Measurements from ENCODE around the gene USP10.

USP10 gene

DNA sequence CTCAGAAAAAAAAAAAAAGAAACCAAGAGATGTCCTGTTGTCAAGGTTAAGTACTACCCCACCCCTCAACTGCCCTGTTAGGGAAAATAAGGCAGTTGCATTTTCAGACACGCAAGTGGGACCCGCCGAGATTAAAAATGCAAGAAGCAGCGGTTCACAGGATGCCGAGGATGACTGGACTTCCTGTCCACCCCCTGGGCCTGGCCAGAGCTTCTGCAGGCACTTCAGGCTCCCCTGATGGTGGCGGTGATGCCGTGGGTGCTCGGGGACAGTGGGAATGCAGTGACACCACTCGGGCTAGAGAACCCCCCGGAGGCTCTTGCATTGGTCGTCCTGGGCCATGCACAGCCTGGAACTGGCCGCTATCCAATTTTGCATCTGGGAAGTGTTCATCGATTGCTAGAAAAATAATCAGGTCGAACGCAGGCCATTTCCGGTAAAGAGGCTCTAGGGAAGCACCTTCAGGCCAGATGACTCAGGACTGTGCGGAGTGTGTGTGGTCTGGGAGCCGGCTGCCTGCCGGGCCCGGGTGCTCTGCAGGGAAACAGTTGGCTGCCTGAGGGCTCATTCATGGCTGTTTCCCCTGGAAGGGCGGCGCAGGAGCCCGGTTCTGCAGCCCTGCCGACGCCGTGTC, 106.6 kb downstream of the USP10 start:
- DNase-seq (ENCODE audit: low spot score): peak; percentile 93

DNA sequence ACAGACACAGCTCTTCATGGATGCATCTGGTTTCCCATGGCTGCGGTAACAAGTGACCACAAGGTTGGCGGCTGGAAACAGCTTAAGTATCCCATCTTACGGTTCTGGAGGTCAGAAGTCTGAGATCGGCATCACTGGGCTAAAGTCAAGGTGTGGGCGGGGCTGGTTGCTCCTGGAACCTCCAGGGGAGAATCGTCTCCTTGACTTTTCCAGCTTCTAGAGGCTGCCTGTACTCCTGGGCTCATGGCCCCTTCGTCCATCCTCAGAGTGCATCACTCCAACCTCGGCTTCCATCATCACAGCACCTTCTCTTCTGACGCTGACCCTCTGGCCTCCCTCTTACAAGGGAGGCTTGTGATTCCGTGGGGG, 107.1 kb downstream of the USP10 start:
- DNase-seq (ENCODE audit: low spot score): no peak

DNA sequence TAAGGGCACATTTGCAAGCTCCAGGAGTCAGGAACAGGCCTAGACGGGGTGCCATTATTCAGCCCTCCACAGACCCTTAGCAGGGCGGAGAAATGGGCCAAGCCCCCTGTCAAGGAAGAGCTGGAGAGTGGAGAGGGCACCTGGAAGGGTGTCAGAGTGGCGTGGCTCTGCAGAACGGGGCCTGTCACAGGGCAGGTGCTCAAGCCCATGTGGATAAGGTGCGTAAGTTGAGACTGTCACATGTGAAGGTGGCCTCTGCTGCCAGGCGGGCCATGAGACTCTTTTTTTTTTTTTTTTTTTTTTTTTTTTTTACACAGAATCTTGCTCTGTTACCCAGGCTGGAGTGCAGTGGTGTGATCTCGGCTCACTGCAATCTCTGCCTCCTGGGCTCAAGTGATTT, 108.0 kb downstream of the USP10 start:
- no peak for DNase-seq (ENCODE audit: low spot score)

DNA sequence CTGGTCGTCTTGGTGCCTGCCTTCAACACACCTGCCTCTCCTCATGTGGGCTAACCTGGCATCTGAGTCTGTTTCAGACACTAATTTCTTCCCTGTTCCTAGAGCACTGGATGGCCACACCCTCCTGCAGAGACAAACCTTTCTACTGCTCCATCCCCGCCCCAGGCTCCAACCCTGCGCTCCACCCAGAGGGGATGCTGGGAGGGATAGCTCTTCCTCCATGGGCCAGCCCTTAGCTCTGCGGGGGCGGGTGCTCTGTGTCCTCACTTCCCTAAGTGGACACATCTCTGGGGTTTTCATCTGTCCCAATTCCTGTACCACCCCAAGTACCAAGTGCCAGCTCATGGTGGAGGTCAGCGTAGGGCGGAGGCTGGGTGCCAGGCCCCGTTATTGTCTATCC, 109.0 kb downstream of the USP10 start:
- no peak for DNase-seq (ENCODE audit: low spot score)

DNA sequence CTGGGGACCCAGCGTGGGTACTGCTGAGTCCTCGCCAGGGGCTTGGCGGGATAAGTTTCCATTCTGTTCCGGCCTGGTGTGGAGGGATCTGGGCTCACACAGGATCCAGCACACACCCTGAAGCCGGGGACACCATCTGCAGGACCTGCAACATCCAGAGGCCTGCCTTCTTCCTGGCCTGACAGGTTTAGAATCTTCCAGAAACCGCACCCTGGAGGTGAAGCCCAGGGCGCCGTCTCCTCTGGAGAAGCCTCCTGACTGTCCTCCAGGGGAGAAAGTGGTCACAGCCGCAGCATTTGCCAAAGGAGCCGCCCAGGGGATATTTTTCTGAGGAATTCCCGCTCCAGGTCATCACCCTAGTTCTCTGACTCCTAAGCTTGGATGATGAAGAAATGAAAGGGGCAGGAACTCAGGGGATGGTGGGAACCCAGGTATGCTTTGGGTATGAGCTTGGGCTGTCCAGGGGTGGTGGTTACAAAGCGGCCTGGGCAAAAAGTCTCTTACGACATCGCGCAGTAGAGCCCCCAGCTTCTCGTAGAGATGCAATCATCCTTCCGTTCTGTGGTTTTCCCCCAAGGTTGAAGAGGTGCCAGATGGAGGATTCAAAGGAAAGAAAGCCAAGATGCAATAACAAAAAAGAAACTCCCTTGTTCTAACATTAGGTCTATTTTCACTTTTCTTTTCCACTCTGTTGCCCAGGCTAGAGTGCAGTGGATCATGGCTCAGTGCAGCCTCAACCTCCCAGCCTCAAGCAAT, 110.9 kb downstream of the USP10 start:
- DNase-seq (ENCODE audit: low spot score): no peak

DNA sequence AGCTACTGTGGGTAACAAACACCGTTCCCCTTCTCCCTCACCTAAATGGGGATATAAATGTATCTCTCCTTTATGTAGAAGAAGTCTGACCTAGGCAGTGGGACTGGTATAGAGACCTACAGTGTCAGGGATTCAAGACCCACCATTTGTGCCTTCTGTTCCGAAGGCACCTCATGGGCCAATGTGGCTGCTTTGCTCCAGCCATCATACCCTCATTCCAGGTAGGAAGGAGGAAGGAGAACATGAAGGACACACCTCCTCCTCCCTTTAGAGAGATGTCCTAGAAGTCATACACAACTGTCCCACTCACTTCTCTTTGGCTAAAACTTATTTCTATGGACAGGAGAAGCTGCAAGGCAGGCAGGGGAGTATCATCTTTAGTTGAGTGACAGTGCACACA, 111.7 kb downstream of the USP10 start:
- DNase-seq (ENCODE audit: low spot score): no peak

DNA sequence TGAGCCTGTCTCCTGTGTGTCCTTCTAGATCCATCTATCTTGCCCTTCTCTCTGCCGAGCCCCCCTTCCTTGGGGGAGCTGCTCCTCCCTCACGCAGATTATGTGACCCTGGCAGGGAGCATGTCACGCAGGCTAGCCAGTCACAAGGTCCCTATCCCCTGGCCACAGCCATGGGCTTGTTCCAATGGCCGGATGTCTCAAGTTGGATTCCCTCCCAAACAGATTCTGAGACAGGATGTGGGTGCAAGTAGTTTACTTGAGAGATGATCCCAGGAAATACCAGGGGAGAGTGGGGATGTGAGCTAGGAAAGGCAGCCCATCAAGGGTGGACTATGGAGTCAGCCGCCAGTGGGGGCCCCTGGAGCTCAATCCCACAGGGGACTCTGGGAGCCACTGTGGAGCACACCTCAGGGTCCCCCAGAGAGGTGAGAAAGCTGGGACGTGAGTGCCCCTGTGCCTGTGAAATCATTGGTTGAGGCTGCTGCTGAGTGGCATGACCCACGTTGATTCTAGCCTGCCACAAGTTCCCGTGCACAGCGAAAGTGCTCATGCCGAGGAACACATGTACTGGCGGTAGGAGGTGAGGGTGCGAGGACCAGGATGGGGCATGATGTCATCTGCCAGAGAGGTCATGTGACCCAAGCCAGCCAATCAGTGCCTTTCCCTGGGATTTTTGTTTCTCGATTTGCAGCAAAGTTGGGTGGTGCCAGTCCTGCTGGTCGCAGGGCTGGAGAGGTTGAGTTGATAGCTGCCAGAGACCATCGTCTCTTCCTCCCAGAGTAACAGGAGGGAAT, 113.5 kb downstream of the USP10 start:
- no peak for DNase-seq (ENCODE audit: low spot score)

DNA sequence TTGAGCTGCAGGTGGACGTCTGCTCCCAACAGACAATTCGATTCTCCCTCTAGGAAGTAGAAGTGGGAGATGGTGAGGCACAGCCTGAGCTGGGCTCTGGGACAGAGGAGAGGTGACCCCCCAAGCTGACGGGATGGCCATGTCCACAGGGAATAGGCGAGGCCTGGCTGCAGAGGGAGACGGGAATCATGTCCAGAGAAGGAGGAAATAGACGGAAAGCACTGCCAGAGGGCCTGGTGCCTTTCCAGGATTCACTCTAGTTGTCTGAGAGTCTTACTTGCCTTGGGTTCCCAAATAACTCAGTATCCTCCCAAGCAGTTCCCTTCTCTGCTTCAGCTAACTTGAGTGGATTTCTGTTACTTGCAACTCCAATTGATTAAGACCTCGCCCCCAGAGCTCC, 115.7 kb downstream of the USP10 start:
- DNase-seq (ENCODE audit: low spot score): no peak

DNA sequence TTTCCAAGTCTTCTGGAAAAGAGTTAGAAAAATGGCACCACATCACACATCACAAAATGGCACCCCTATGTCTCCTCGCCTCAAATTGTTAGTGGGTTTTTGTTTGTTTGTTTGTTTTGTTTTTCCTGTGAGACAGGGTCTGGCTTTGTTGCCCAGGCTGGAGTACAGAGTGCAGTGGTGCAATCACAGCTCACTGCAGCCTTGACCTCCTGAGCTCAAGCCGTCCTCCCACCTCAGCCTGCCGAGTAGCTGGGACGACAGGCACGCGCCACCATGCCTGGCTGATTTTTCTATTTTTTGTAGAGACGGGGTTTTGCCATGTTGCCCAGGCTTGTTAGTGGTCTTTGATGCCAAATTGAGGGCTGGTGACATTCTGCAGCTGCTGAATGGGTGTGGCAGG, 116.2 kb downstream of the USP10 start:
- no peak for DNase-seq (ENCODE audit: low spot score)

DNA sequence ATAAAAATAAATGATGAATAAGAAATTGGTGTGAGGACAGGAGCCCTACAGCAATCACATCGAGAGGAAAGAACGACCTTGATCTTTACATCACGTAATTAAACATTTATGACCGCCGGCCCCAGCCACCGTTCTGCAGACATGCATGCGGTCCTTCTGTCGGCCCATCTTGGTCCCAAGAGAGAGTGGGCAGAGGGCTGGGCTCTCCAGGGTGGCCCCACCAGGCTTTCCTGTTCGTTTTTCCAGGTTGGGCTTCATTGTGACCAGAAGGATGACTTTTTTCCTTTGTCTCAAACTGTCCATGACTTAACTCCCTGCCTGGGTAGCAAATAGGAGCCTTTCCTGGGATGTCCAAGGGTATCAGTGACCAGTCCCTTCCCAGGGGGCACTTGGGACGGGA, 116.7 kb downstream of the USP10 start:
- no peak for DNase-seq (ENCODE audit: low spot score)

DNA sequence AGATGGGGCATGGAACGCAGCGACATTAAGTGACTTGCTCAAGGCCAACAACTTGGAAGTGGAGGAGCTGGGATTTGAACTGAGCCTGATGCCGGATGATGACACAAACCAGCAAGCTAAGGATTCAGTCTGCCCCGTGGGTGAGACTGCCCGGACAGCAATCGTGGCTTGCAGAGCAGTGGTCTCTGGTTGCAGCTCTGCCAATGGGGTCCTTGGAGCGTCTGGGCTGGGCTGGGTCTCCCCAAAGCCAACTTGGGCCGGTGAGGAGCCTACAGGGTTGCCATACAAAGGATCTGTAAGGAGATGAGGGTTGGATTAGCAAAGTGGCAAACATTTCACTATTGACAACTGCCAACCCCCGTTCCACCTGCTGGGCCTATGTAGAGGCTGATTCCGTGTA, 117.4 kb downstream of the USP10 start:
- DNase-seq (ENCODE audit: low spot score): no peak

DNA sequence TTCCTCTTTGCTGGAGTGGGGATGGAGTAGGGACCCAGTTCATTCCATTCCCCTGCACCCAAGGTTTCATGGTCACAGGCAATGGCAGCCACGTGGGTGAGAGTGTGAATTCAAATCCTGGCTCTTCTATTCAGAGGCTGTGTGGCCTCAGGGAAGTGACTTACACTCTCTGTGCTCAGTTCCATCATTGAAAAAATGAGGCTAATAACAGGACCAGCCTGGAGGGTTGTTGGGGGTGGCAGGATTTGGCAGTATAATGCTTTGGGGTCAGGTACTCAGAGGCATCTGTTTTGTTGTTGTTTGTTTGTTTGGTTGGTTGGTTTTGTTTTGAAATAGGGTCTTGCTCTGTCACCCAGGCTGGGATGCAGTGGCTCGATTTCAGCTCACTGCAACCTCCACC, 117.8 kb downstream of the USP10 start:
- DNase-seq (ENCODE audit: low spot score): no peak

DNA sequence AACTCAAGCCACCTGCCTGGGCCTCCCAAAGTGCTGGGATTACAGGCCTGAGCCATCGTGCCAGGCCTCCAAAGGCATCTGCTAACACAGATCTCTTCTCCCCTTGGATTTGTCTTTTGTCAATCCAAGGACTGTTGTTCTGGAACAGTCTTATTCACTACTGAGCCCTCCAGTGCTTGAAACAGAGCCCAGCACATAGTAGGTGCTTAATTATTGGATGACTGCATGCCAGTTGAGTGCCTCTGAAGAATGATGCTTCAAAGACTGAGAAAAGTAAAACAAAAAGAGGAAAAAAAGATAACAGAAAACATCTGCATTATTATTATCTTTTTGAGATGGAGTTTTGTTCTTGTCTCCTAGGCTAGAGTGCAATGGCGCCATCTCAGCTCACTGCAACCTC, 118.3 kb downstream of the USP10 start:
- DNase-seq (ENCODE audit: low spot score): no peak

DNA sequence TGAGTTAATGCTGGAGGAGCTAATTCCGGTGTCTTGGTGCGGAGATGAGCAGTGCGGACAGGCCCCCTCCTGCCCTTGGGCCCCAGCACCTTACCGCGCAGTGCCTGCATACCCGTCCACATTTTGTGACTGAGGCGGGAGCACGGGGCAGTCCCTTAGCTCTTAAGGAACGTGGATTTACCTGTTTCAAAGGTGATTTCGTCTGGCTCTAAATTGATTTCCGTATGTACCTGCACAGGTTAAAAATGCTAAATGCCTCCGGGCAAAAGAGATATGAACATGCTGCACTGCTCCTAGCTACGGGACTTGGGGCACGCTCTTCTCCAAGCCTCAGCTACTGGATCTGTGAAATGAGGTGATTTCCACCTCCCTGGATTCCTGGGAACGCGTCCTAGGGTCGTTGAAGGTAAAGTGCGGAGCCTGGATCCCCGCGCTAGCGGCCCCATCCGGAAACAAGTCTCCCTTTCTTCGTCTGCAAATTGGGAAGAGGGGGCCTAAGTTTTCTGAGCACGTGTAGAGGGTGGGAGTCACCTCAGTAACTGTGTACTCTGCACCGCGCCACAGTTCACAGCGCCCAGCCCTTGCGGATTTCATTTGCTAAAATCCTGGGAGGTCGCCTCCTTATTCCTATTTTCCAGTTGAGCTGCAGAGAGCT, 119.3 kb downstream of the USP10 start:
- DNase-seq (ENCODE audit: low spot score): no peak

DNA sequence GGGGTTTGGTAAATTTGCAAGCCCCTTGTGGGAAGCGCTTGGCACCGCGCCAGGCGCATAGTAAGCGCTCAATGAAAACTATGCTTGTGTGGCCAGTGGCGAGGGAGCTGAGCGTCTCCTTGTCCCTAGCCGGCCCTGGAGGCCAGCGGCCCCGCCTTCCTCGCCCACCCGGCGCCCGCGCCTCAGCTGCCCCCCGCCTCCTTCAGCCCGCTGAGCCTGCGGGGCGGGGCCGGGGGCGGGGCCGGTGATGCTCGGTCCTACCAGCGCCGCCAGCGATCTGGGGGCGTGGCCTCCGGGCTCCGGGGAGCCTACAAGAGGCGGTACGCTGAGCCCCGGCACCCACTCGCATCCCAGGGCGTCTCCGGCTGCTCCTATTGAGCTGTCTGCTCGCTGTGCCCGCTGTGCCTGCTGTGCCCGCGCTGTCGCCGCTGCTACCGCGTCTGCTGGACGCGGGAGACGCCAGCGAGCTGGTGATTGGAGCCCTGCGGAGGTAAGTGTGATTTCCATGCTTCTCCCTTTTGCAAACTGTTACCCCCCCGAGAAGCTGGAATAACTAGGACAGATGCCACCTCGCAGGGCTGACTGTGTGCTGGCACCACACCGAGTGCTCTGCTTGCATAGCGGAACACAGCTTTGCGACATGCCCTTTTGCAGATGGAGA, 120.0 kb downstream of the USP10 start, which contains the start of gene CRISPLD2:
TSS of gene CRISPLD2 (plus strand) at position 342 of the 661 bp plus-strand sequence. CDS start 18,511 bp downstream, outside the sequence.
- DNase-seq (ENCODE audit: low spot score): peak; percentile 72

DNA sequence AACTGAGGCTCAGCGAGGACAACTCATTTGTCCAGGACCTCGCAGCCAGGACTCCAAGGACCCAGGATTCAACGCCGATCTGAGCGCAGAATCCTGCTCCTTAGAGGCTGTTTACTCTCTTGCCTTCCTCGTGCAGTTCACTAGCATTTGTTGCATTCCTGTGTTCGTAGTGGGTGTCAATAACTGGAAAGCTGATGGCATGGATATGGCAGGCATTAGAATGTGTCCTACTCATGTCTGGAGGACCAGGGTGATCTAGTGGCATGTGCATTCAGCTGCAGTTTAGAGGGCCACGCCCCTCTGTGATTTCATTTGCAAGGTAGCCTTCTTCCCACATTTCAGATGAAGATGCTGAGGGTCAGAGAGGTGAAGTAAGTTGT, 120.5 kb downstream of the USP10 start:
- DNase-seq (ENCODE audit: low spot score): no peak

DNA sequence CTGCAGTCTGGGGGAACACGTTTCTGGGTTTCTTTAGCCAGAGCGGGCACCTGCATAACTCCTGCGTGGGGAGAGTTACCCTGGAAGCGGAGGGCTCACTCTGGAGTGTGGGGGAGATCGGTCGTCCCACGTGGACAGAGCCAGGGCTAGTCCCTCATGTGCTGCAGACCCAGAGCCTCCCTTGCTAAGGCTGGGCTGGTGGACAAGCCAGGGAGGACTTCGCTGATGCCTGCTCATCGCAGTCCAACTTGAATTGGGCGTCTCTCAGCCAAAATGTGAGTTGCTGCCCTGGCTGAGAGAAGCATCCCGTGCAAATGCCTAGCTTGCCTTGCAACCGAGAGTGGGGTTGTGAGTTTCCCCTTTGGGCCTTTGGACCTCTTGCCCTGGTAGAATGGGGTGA, 121.0 kb downstream of the USP10 start:
- no peak for DNase-seq (ENCODE audit: low spot score)

DNA sequence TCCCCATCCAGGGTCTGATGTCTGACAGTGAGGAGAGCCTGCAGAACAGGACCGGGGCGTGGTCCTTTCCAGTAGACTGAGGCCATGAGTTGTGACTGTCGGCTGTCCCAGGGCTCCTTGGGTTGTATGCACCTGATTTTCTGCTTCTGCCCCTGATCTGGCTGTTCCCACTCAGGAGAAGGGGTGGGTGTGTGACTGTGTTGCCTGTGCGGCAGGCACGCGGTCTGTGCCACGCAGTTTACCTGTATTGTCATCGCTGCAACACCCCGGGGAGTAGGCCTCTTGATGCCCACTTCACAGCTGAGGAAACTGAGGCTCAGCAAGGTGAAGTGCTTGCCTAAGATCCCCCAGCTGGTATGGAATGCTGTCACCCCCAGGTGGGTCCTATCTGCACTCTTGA, 121.4 kb downstream of the USP10 start:
- no peak for DNase-seq (ENCODE audit: low spot score)

DNA sequence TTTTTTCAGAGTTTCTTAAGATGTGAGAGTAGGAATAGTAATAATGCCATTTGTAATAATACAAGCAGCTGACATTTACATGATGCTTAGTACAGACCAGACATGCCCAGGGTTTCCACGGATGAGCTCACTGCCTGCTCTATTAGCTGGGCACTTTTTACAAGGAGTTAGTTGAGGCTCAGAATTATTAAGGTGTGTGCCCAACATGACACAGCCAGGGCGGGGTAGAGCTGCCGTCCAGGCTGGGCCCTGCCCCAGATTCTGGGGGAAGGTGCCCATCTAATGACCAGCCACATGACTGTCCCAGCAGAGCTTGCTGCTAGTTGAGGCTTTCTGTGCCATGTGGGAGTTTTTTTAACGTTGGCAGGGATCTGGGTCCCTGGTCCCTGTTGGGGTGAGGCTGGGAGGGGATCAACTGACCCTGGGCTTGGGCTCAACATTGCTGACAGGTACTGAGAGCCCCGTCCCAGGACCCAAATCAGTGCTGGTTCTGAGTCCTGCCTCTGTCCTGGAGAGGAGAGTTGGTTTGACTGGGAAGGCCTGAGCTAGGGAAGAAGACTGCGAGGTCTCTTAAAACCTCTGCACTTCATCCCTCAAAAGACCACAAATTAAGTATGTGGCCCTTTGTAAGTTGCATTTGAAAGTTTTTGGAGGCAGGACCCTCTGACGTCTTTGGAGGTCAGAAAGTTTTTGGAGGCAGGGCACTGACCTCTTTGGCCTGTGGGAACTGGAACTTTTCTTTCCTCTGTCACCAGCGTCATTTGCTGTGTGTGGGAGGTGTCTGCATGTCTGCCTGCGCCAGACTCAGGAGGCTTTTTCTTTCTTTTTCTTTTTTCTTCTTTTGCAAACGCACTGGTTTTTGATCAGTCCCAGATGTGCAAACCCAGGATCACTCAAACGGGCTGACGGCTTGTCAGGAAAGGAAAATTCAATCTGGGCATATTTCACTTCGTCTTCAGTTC, 122.2 kb downstream of the USP10 start:
- DNase-seq (ENCODE audit: low spot score): no peak

DNA sequence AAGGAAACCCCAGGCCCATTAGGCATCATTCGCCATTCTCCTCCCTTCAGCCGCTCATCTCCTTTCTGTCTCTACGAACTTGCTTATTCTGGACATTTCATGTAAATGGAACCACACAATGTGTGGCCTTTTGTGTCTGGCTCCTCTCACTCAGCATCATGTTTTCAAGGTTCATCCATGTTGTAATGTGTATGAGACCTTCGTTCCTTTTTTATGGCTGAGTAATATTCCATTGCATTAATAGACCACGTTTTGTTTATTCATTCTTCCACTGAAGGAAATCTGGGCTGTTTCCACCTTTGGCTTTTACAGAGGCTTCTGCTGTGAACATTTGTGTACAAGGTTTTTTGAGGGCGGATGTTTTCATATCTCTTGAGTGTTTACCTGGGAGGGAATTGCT, 123.2 kb downstream of the USP10 start:
- DNase-seq (ENCODE audit: low spot score): no peak

DNA sequence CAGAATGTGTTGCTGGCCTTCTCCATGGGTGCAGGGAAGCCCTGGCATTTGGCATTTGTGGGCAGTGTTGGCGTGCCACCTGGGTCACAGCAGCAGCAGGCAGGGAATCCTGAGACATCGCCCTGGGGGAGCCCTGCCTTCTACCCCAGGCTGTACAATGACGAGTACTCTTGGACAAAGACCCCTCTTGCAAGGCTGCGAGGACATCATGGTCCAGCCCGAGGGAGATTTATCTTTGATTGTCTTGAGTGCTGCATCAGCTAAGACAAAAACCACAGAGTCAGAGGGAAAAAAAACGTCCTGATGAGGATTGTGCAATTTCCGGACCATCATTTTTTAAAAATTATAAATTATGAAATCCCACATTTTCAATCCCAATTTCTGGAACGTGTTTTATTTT, 123.7 kb downstream of the USP10 start:
- DNase-seq (ENCODE audit: low spot score): no peak
